Measurements from ENCODE around the gene B4GALT5. TPM values are rescaled to one million over a fixed set of nuclear protein-coding genes. Genes with fewer than 3 reads are reported as not detected.
A peak's percentile ranks its signal among the peaks of the same experiment; 100 is the strongest.

The B4GALT5 gene
- total RNA-seq, 1 experiment from 2014 or later: 62.4 TPM

- Mint-ChIP-seq H3K4me3 (no peak overlapping the region), H3K36me3 (peaks cover 31% of the 10 kb centered on the region), H3K9me3 (peaks cover 3% of the 10 kb centered on the region; the same call in 1 of the 2 replicates), H3K4me1 (peaks cover 49% of the 10 kb centered on the region), H3K27ac (no peak overlapping the region), H3K27me3 (ENCODE audit: low read depth) (no peaks in the 10 kb centered on the region)
- ChIA-PET POLR2A (no interaction called here), CTCF (interaction anchor here (0.5 to 1.4 kb wide), 4 partner anchors 25 to 213 kb away, joined by 3 to 6 read pairs (median 4); no protein-coding TSS in a partner anchor)
- ATAC-seq (no peak), DNase-seq (ENCODE audit: low spot score) (no peak)
- TF ChIP-seq MAX (CRISPR knock-in tag; IDR thresholded peaks at IDR 0.05): no peak
- no peak for TF ChIP-seq RELA (CRISPR knock-in tag; IDR thresholded peaks at IDR 0.05; ENCODE audit: borderline replicate concordance)
Measured at GRCh38 chr20:49633023-49633422, 80.7 kb downstream of the B4GALT5 start.

GRCh38 chr20:49631856-49632418 is 81.7 kb downstream of the B4GALT5 start:
- Mint-ChIP-seq H3K36me3 (peaks cover 21% of the 10 kb centered on the region), H3K27me3 (ENCODE audit: low read depth) (no peaks in the 10 kb centered on the region), H3K9me3 (peaks cover 3% of the 10 kb centered on the region; the same call in 1 of the 2 replicates), H3K27ac (peak overlapping the region; percentile 95), H3K4me3 (no peak overlapping the region), H3K4me1 (peaks cover 51% of the 10 kb centered on the region)
- DNase-seq (ENCODE audit: low spot score): peak; percentile 29
- no peak for TF ChIP-seq CBFB (CRISPR knock-in tag; IDR thresholded peaks at IDR 0.05; ENCODE audit: low read depth)
- TF ChIP-seq ZNF138 (CRISPR knock-in tag; conservative IDR thresholded peaks at IDR 0.05): no peak
- no peak for TF ChIP-seq MYBL2 (CRISPR knock-in tag; IDR thresholded peaks at IDR 0.05)
- no peak for TF ChIP-seq SMAD4 (CRISPR knock-in tag; IDR thresholded peaks at IDR 0.05)
- no peak for TF ChIP-seq GRHL2 (CRISPR knock-in tag; IDR thresholded peaks at IDR 0.05; ENCODE audit: insufficient replicate concordance, severe bottlenecking)
- no peak for TF ChIP-seq NFYB (CRISPR knock-in tag; conservative IDR thresholded peaks at IDR 0.05; ENCODE audit: low read depth)
- TF ChIP-seq E2F4 (CRISPR knock-in tag; IDR thresholded peaks at IDR 0.05; ENCODE audit: borderline replicate concordance, low read depth): no peak
- no peak for TF ChIP-seq JAZF1 (CRISPR knock-in tag; IDR thresholded peaks at IDR 0.05)
- no peak for TF ChIP-seq ZNF219 (CRISPR knock-in tag; IDR thresholded peaks at IDR 0.05; ENCODE audit: borderline replicate concordance)
- no peak for TF ChIP-seq EMX1 (CRISPR knock-in tag; IDR thresholded peaks at IDR 0.05)
- CTCF ChIA-PET: interaction anchor here (0.6 to 1.4 kb wide), 5 partner anchors 21 to 278 kb away, joined by 4 read pairs; no protein-coding TSS in a partner anchor
- ATAC-seq: peak; percentile 41
- POLR2A ChIA-PET: interaction anchor here (0.5 to 0.6 kb wide), 2 partner anchors 72 to 334 kb away, joined by 3 read pairs; no protein-coding TSS in a partner anchor

- peak; percentile 12 for ATAC-seq
- Mint-ChIP-seq H3K27ac (peak overlapping the region; percentile 95), H3K27me3 (ENCODE audit: low read depth) (no peaks in the 10 kb centered on the region), H3K9me3 (peaks cover 3% of the 10 kb centered on the region; the same call in 1 of the 2 replicates), H3K4me1 (peaks cover 56% of the 10 kb centered on the region), H3K4me3 (no peak overlapping the region), H3K36me3 (peaks cover 13% of the 10 kb centered on the region)
- POLR2A ChIA-PET: interaction anchor here (0.6 kb wide), 1 partner anchor 13 kb away, joined by 4 read pairs; no protein-coding TSS in a partner anchor
- peak; percentile 35; the same call in 1 of the 2 replicates for TF ChIP-seq ZNF263 (CRISPR knock-in tag; IDR thresholded peaks at IDR 0.05; ENCODE audit: low read depth)
- no peak for TF ChIP-seq E2F1 (CRISPR knock-in tag; IDR thresholded peaks at IDR 0.05)
- TF ChIP-seq GABPB1 (CRISPR knock-in tag; IDR thresholded peaks at IDR 0.05): no peak
- TF ChIP-seq AFF4 (CRISPR knock-in tag; IDR thresholded peaks at IDR 0.05; ENCODE audit: borderline replicate concordance): no peak
- TF ChIP-seq HMGXB4 (CRISPR knock-in tag; IDR thresholded peaks at IDR 0.05): no peak
- no peak for TF ChIP-seq FOXP4 (CRISPR knock-in tag; IDR thresholded peaks at IDR 0.05)
- TF ChIP-seq ZNF396 (CRISPR knock-in tag; IDR thresholded peaks at IDR 0.05; ENCODE audit: borderline replicate concordance): no peak
- no peak for TF ChIP-seq RELA (CRISPR knock-in tag; IDR thresholded peaks at IDR 0.05; ENCODE audit: borderline replicate concordance)
- CTCF ChIA-PET: interaction anchor here (0.7 to 2.0 kb wide), 5 partner anchors 21 to 195 kb away, joined by 3 to 10 read pairs (median 4); no protein-coding TSS in a partner anchor
- no peak for DNase-seq (ENCODE audit: low spot score)
Measured at GRCh38 chr20:49631061-49631716, 82.5 kb downstream of the B4GALT5 start.
